Naive B cell (primary cell): ENCODE data around the gene GMIP. TPM values are rescaled to one million over a fixed set of nuclear protein-coding genes. Genes with fewer than 3 reads are reported as not detected.
"Not testable (repeated sequence)": the region's sequence is repeated elsewhere in the genome, so short reads cannot be mapped to it uniquely, and the experiment has no call there.

ENCODE experiments used
- ATAC-seq, 2 donors: fragments of 150-1000 bp; cut with Tn5 transposase; 2 replicates each; pipeline ENCODE4 v1.10.0; 2021; ENCODE audit warnings: low read depth in 2 of 2, mild to moderate bottlenecking in 2 of 2, moderate library complexity in 2 of 2
- DNase-seq: peaks from one replicate; pipeline ENCODE4 v3.0.0; 2022
- H3K27ac Mint-ChIP-seq, 6 donors: one replicate each; pipeline ENCODE4 v1.8.0; 2020 to 2022; ENCODE audit warnings: mild to moderate bottlenecking in 6 of 6, mixed read lengths in 6 of 6, moderate library complexity in 5 of 6, inconsistent platforms in 2 of 6
- H3K27me3 Mint-ChIP-seq, 3 donors: one replicate each; pipeline ENCODE4 v1.8.0; 2021 to 2022; ENCODE audit warnings: mixed read lengths in 3 of 3, mild to moderate bottlenecking in 1 of 3
- H3K36me3 Mint-ChIP-seq, 2 donors: one replicate each; pipeline ENCODE4 v1.8.0; 2020 to 2022; ENCODE audit warnings: mixed read lengths in 2 of 2, inconsistent platforms in 1 of 2, mild to moderate bottlenecking in 1 of 2
- H3K4me1 Mint-ChIP-seq, 3 donors: one replicate each; pipeline ENCODE4 v1.8.0; 2020 to 2022; ENCODE audit warnings: mixed read lengths in 3 of 3, inconsistent platforms in 1 of 3, mild to moderate bottlenecking in 1 of 3, moderate library complexity in 1 of 3
- H3K4me3 Mint-ChIP-seq, 8 donors: one replicate each; pipeline ENCODE4 v1.8.0; 2020 to 2022; ENCODE audit warnings: mild to moderate bottlenecking in 8 of 8, mixed read lengths in 8 of 8, moderate library complexity in 8 of 8, inconsistent platforms in 2 of 8
- H3K9me3 Mint-ChIP-seq, 7 donors: one replicate each; pipeline ENCODE4 v1.8.0; 2020 to 2022; ENCODE audit warnings: mixed read lengths in 7 of 7, mild to moderate bottlenecking in 5 of 7, inconsistent platforms in 2 of 7, moderate library complexity in 1 of 7
- polyA plus RNA-seq, 6 donors: library from polyadenylated mRNA; unstranded; fragments of 300-500 nt; fragmentation: Illumina TruSeq; gene quantifications; one replicate each; pipeline ENCODE4 v1.2.3, GENCODE V29; 2021; ENCODE audit warnings: low read depth in 6 of 6

The GMIP gene
- polyA plus RNA-seq, 6 donors from 2014 or later, result 41.4 to 79.9 (median 49.1) TPM

GRCh38 chr19:19668230-19669012 is 25.0 kb upstream of the GMIP start, which contains the start of gene ZNF101:
Gene ZNF101, plus strand, starts transcription at chr19:19668839. Its CDS starts 125 bp downstream, at chr19:19668964.
- DNase-seq (peak; percentile 93), ATAC-seq (peak; percentile 68)
- Mint-ChIP-seq H3K9me3 (no peaks in the 10 kb centered on the region), H3K36me3 (no peaks in the 10 kb centered on the region), H3K4me1 (peaks cover 10 to 67% (median 33%) of the 10 kb centered on the region in 3 donors), H3K27ac (peak within 1 kb of the TSS; percentile 89 to 99 (median 96)), H3K4me3 (peak within 1 kb of the TSS; percentile 88 to 97 (median 94)), H3K27me3 (no peaks in the 10 kb centered on the region)

- DNase-seq, ATAC-seq, H3K9me3 Mint-ChIP-seq, H3K27me3 Mint-ChIP-seq, H3K36me3 Mint-ChIP-seq: not testable (repeated sequence)
- H3K4me3 Mint-ChIP-seq, result peak overlapping the region in 5 of 8 donors; percentile 39 to 82 (median 50)
- peak overlapping the region in 2 of 6 donors; percentile 32 to 49 for H3K27ac Mint-ChIP-seq
- peaks cover 29 to 70% (median 50%) of the 10 kb centered on the region in 3 donors for H3K4me1 Mint-ChIP-seq
Measured at GRCh38 chr19:19665420-19665948, 22.0 kb upstream of the GMIP start.

DNA sequence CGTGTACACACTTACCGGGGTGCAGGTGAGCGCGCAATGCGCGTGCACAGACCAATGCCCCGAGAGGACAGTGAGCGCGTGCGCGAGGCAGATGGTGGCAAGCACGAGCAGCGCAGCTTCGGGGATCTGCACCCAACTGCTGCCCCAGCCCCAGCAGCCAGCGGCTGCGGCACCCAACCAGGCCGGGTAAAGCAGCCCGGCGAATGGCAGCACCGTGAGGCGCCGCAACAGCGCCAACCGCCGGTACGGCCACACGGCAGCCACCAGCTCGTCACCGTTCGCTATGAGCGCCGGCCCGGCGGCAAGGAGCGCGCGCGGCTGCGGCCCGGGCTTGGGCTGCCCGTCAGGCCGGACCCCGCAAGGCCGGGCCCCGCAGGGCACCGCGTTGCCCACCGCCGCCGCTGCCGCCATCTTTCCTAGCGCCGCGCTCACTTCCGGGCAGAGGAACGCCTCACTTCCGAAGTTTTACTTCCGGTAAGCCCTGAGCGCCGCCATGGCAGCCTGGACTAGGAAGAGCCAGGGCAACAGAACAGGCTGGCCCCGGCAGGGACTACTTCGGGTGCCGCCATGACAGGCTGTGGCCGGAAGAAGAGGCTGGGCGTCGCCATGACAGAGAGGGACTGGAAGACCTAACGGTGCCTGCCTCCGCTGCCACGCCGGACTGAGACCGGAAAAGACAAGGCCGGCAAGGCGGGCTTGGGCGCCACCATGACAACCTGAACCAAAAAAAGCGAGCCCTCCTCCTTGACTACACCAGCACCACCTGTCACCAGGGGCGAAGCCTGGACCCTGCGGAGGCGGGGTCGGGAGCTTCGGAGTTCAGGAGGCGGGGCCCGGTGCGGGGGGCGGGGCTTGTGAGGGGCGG is 20.0 kb upstream of the GMIP start, which contains the start of gene ATP13A1:
ATP13A1 (minus strand) TSS at position 421 of the 865 bp plus-strand sequence; CDS start at position 411, 10 bp downstream.
- Mint-ChIP-seq H3K4me1 (peaks cover 24 to 57% (median 38%) of the 10 kb centered on the region in 3 donors), H3K27me3 (no peaks in the 10 kb centered on the region), H3K4me3 (peak within 1 kb of the TSS; percentile 76 to 96 (median 96)), H3K27ac (peak within 1 kb of the TSS; percentile 86 to 99 (median 98)), H3K9me3 (no peaks in the 10 kb centered on the region), H3K36me3 (peaks cover 0 to 1% of the 10 kb centered on the region in 2 donors)
- peak; percentile 96 for DNase-seq
- ATAC-seq, result peak; percentile 74 to 76

DNA sequence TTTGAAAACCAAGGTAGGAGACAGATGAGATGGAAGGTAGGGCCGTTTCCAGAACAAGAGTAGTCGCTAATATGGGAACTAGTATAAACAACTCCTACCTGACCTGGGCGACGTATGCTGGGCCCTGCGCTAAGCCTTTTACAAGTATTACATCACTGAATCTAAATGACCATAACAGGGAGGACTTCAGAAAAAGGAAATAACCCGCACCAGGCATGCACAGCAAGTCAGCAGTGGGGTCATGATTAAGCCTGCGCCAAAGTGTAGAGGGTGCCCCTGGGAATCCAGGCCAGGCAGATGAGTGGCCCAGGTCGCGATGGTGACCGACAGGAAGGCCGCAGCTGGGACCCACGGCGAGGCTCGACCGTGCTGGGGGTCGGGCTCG is 19.4 kb upstream of the GMIP start:
- peak overlapping the region; percentile 76 to 96 (median 92) for H3K4me3 Mint-ChIP-seq
- H3K36me3 Mint-ChIP-seq, result peaks cover 0 to 6% of the 10 kb centered on the region in 2 donors
- DNase-seq (no peak), ATAC-seq (no peak)
- no peaks in the 10 kb centered on the region for H3K27me3 Mint-ChIP-seq
- peak overlapping the region; percentile 78 to 95 (median 89) for H3K27ac Mint-ChIP-seq
- peaks cover 21 to 54% (median 31%) of the 10 kb centered on the region in 3 donors for H3K4me1 Mint-ChIP-seq
- no peaks in the 10 kb centered on the region for H3K9me3 Mint-ChIP-seq

- no peak for ATAC-seq
- peak overlapping the region in 5 of 6 donors; percentile 86 to 95 (median 88) for H3K27ac Mint-ChIP-seq
- H3K9me3 Mint-ChIP-seq, result no peaks in the 10 kb centered on the region
- DNase-seq, result no peak
- peak overlapping the region; percentile 76 to 96 (median 92) for H3K4me3 Mint-ChIP-seq
- no peaks in the 10 kb centered on the region for H3K27me3 Mint-ChIP-seq
- H3K4me1 Mint-ChIP-seq, result peaks cover 21 to 49% (median 26%) of the 10 kb centered on the region in 3 donors
- peaks cover 0 to 6% of the 10 kb centered on the region in 2 donors for H3K36me3 Mint-ChIP-seq
Measured at GRCh38 chr19:19662344-19662743, 18.9 kb upstream of the GMIP start.

GRCh38 chr19:19661675-19662251 is 18.3 kb upstream of the GMIP start:
- H3K4me1 Mint-ChIP-seq, result peaks cover 21 to 43% (median 24%) of the 10 kb centered on the region in 3 donors
- ATAC-seq (peak; percentile 19 to 27), DNase-seq (peak; percentile 48)
- no peaks in the 10 kb centered on the region for H3K27me3 Mint-ChIP-seq
- H3K9me3 Mint-ChIP-seq, result no peaks in the 10 kb centered on the region
- H3K27ac Mint-ChIP-seq, result peak overlapping the region; percentile 63 to 95 (median 87)
- peaks cover 3 to 10% of the 10 kb centered on the region in 2 donors for H3K36me3 Mint-ChIP-seq
- H3K4me3 Mint-ChIP-seq, result peak overlapping the region; percentile 76 to 96 (median 92)

GRCh38 chr19:19661141-19661674 is 17.8 kb upstream of the GMIP start:
- Mint-ChIP-seq H3K36me3 (peaks cover 6 to 10% of the 10 kb centered on the region in 2 donors), H3K27me3 (no peaks in the 10 kb centered on the region), H3K4me3 (peak overlapping the region in 6 of 8 donors; percentile 76 to 96 (median 94)), H3K4me1 (peaks cover 21 to 38% (median 21%) of the 10 kb centered on the region in 3 donors), H3K9me3 (no peaks in the 10 kb centered on the region), H3K27ac (peak overlapping the region; percentile 63 to 95 (median 87))
- DNase-seq (no peak), ATAC-seq (no peak)

DNA sequence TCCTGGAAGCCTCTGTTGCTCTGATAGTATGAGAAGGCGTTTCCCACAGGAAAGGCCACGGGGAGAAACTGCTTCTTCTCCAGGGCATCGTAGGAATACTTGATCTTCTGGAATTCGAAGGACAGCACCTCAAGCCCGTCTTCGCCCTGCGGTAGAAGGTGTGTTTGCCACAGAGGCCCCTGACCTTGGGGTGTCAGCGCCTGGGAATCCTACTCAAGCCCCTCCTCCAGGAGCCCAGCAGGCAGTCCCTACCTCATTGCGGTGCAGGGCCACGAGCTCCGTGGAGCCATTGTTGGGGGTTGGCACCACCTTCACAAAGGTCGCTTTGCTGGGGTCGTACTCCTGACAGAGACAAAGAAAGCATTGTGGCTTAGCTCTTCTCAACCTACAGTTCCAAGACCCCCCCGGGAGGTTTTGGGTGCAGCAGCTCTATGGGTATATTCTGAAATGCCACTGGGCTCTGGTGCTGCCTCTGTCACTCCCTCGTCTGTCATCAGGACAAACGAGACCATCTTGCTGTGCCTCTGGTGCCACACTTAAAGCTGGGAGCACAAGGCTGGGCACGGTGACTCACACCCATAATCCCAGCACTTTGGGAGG is 16.3 kb upstream of the GMIP start:
- H3K9me3 Mint-ChIP-seq, result no peaks in the 10 kb centered on the region
- H3K27me3 Mint-ChIP-seq, result no peaks in the 10 kb centered on the region
- peaks cover 6 to 10% of the 10 kb centered on the region in 2 donors for H3K36me3 Mint-ChIP-seq
- H3K4me3 Mint-ChIP-seq, result no peak overlapping the region
- H3K27ac Mint-ChIP-seq, result peak overlapping the region in 1 of 6 donors; percentile 52
- DNase-seq, result no peak
- no peak for ATAC-seq
- H3K4me1 Mint-ChIP-seq, result peaks cover 21 to 35% (median 21%) of the 10 kb centered on the region in 3 donors

GRCh38 chr19:19657397-19657783 is 13.9 kb upstream of the GMIP start:
- no peak overlapping the region for H3K27ac Mint-ChIP-seq
- peak overlapping the region in 1 of 8 donors; percentile 9 for H3K4me3 Mint-ChIP-seq

GRCh38 chr19:19656451-19657396 is 13.3 kb upstream of the GMIP start:
- Mint-ChIP-seq H3K4me1 (peaks cover 13 to 16% (median 15%) of the 10 kb centered on the region in 3 donors), H3K9me3 (no peaks in the 10 kb centered on the region), H3K27ac (peak overlapping the region in 1 of 6 donors; percentile 63), H3K4me3 (peak overlapping the region in 1 of 8 donors; percentile 9), H3K36me3 (peaks cover 16 to 18% of the 10 kb centered on the region in 2 donors), H3K27me3 (no peaks in the 10 kb centered on the region)
- DNase-seq (no peak), ATAC-seq (no peak)

More at GRCh38 chr19:19657397-19657783, 13.9 kb upstream of the GMIP start:
- ATAC-seq (no peak), DNase-seq (no peak)
- no peaks in the 10 kb centered on the region for H3K9me3 Mint-ChIP-seq
- H3K4me1 Mint-ChIP-seq, result peaks cover 20 to 22% (median 21%) of the 10 kb centered on the region in 3 donors
- H3K36me3 Mint-ChIP-seq, result peaks cover 16 to 18% of the 10 kb centered on the region in 2 donors
- H3K27me3 Mint-ChIP-seq, result no peaks in the 10 kb centered on the region

DNA sequence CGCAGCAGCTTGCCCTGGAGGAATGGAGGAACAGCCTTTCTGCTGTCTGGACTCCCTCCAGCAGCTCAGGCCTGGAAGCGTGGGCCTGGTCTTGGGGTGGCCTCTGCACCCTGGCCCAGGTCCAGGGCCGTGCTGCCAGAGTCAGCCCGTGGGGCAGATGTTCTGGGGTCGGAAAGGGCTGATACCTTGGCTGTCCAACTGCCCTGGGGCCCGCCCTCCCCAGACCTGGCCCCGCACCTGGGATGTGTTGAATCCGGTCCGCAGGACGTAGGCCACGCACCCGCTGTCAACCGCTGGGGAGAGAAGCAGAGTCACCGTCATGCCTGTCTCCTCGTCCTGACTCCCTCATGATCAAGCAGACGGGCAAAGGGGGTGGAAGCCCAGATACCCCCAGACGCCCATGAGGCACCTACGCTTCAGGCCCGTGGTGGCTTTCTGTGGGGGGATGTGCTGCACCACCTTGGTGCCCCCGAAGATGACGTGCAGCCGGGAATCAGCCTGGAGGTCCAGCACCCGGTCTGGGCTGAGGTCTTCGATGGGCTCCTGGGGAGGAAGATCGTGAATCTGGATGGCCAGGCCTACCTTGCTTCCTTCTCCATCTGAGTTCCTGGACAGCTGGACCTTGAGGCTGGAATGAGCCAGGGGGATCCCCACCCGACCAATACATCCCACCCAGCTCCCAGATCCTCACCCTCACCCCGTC is 12.3 kb upstream of the GMIP start:
- no peak for ATAC-seq

More for the DNA sequence above, 12.3 kb upstream of the GMIP start:
- DNase-seq, result no peak
- H3K9me3 Mint-ChIP-seq, result no peaks in the 10 kb centered on the region
- no peaks in the 10 kb centered on the region for H3K27me3 Mint-ChIP-seq
- H3K4me1 Mint-ChIP-seq, result peaks cover 4 to 9% (median 7%) of the 10 kb centered on the region in 3 donors
- H3K36me3 Mint-ChIP-seq, result peaks cover 16 to 18% of the 10 kb centered on the region in 2 donors
- no peak overlapping the region for H3K4me3 Mint-ChIP-seq
- no peak overlapping the region for H3K27ac Mint-ChIP-seq
